A673 (cell line): ENCODE results near the gene CFAP161. TPM values are rescaled to one million over a fixed set of nuclear protein-coding genes. Genes with fewer than 3 reads are reported as not detected.
A peak's percentile ranks its signal among the peaks of the same experiment; 100 is the strongest.

Source experiments
- BruUV-seq: library from RNA; stranded (reverse); fragments of 400-500 nt; replicated peaks from 2 replicates; lab custom pipeline; 2021; lab: Mats Ljungman, UMichigan
- CTCF ChIA-PET: fragments of 300-600 bp; sonication (Branson Sonifier 250); formaldehyde crosslinking; loops from one replicate; lab custom pipeline; 2022; ENCODE audit warnings: antibody characterized with exemption; lab: Charles Lee
- POLR2A ChIA-PET: fragments of 300-600 bp; sonication (Branson Sonifier 250); formaldehyde crosslinking; loops from one replicate; lab custom pipeline; 2022; ENCODE audit warnings: antibody characterized with exemption; ENCODE audit not compliant: low non-redundant PET; lab: Charles Lee
- DNase-seq: peaks from one replicate; pipeline ENCODE4 v3.0.0-alpha.2; 2015; ENCODE audit warnings: low spot score
- H3K27ac ChIP-seq: fragments of 200-600 bp; sonication (generic); 2 replicates; pipeline ENCODE4 v1.5.1; 2016; ENCODE audit warnings: mixed run types, low read depth, mild to moderate bottlenecking, mixed read lengths, antibody characterized with exemption, low read length; ENCODE audit not compliant: poor library complexity, severe bottlenecking
- H3K27me3 ChIP-seq: fragments of 200-600 bp; sonication (generic); replicated peaks from 2 replicates; pipeline ENCODE4 v1.6.1; 2017; ENCODE audit warnings: mixed run types, low read depth, mild to moderate bottlenecking, mixed read lengths, antibody characterized with exemption, low read length; ENCODE audit not compliant: insufficient read depth, poor library complexity
- H3K36me3 ChIP-seq: fragments of 200-600 bp; sonication (generic); 2 replicates; pipeline ENCODE4 v1.6.1; 2016; ENCODE audit warnings: mixed run types, mild to moderate bottlenecking, mixed read lengths, antibody characterized with exemption, low read length; ENCODE audit not compliant: insufficient read depth, poor library complexity, severe bottlenecking
- H3K4me1 ChIP-seq: fragments of 200-600 bp; sonication (generic); 2 replicates; pipeline ENCODE4 v1.6.1; 2017; ENCODE audit warnings: mixed run types, mild to moderate bottlenecking, mixed read lengths, antibody characterized with exemption, low read length; ENCODE audit not compliant: insufficient read depth, poor library complexity, severe bottlenecking
- H3K4me3 ChIP-seq: fragments of 200-600 bp; sonication (generic); 2 replicates; pipeline ENCODE4 v1.5.1; 2016; ENCODE audit warnings: low read depth, mixed run types, mild to moderate bottlenecking, mixed read lengths, low read length; ENCODE audit not compliant: poor library complexity, severe bottlenecking
- H3K9me3 ChIP-seq: fragments of 200-600 bp; sonication (generic); 2 replicates; pipeline ENCODE4 v1.6.1; 2016; ENCODE audit warnings: mixed run types, low read depth, mild to moderate bottlenecking, mixed read lengths, antibody characterized with exemption, low read length; ENCODE audit not compliant: poor library complexity, severe bottlenecking
- CTCF ChIP-seq: fragments of 300-800, 200-600 bp; sonication (generic); conservative IDR thresholded peaks from 2 replicates; pipeline ENCODE4 v1.5.1; 2017; ENCODE audit warnings: low read depth, mild to moderate bottlenecking, antibody characterized with exemption, low read length, moderate library complexity, mixed read lengths
- EZH2 ChIP-seq: fragments of 200-600 bp; sonication (generic); IDR thresholded peaks from 2 replicates; pipeline ENCODE4 v1.6.1; 2017; ENCODE audit warnings: borderline replicate concordance, low read depth, mild to moderate bottlenecking, mixed read lengths, antibody characterized with exemption, low read length; ENCODE audit not compliant: poor library complexity, severe bottlenecking
- intact Hi-C: fragments of 100-400 bp; cut with micrococcal nuclease; formaldehyde crosslinking; loops from one replicate; pipeline ENCODE4 v1.10.0; 2022; ENCODE audit not compliant: unreplicated experiment
- total RNA-seq: library from RNA; stranded (reverse); gene quantifications from 2 replicates; pipeline ENCODE4 v1.2.3, GENCODE V29; 2021

CFAP161 gene
- total RNA-seq, 1 experiment from 2014 or later, result 2.8 TPM

DNA sequence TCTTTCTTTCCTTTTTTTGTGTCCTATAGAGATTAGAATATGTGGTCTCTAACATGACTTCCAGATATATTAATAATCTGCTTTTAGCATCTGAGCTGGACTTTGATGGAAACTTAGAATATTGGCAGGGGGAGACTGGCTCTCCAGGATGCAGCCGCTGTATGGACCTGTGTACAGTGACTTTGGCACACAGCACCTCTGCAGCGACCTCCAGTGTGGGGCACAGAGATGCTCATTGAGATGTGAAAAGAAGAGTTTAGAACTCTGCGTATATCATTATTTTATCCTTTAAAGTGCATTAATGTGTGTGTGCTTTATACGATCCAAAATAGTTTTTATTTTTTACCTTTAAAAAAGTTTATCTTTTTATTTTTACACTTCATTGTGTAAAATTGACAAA is 18.3 kb downstream of the CFAP161 start:
- DNase-seq, result no peak
- no peak overlapping the region for H3K4me3 ChIP-seq
- no peaks in the 10 kb centered on the region for H3K4me1 ChIP-seq
- no peaks in the 10 kb centered on the region for H3K36me3 ChIP-seq
- TF ChIP-seq EZH2, result no peak
- TF ChIP-seq CTCF, result no peak
- no peak overlapping the region for H3K27ac ChIP-seq
- no TSS peak for BruUV-seq
- CTCF ChIA-PET, result no interaction called here
- POLR2A ChIA-PET, result no interaction called here
- intact Hi-C loops, result no loop called here
- no peaks in the 10 kb centered on the region for H3K27me3 ChIP-seq
- H3K9me3 ChIP-seq, result no peaks in the 10 kb centered on the region

DNA sequence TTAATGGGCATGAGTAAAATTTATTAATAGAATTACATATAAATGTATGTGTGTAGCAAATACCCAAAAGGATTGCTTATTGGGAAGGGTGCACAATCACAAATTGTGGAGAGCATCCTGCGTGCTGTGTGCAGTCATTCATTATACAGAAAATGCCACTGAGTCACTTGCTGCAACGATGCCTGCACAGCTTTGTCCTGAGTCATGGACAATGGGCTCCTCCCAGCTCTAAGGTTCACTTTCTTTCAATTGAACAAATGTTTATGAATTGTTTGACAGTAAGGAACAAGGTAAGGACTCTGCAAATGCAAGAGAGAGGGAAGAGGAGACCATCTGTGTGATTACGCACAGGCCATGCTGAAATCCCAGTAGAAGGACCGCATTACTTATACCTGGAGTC is 18.7 kb downstream of the CFAP161 start:
- no peaks in the 10 kb centered on the region for H3K36me3 ChIP-seq
- no TSS peak for BruUV-seq
- H3K4me1 ChIP-seq, result no peaks in the 10 kb centered on the region
- TF ChIP-seq CTCF (no peak), EZH2 (no peak)
- intact Hi-C loops, result no loop called here
- no peak overlapping the region for H3K4me3 ChIP-seq
- H3K9me3 ChIP-seq, result no peaks in the 10 kb centered on the region
- POLR2A ChIA-PET, result no interaction called here
- no peak overlapping the region for H3K27ac ChIP-seq
- no peak for DNase-seq
- no peaks in the 10 kb centered on the region for H3K27me3 ChIP-seq
- CTCF ChIA-PET, result no interaction called here

DNA sequence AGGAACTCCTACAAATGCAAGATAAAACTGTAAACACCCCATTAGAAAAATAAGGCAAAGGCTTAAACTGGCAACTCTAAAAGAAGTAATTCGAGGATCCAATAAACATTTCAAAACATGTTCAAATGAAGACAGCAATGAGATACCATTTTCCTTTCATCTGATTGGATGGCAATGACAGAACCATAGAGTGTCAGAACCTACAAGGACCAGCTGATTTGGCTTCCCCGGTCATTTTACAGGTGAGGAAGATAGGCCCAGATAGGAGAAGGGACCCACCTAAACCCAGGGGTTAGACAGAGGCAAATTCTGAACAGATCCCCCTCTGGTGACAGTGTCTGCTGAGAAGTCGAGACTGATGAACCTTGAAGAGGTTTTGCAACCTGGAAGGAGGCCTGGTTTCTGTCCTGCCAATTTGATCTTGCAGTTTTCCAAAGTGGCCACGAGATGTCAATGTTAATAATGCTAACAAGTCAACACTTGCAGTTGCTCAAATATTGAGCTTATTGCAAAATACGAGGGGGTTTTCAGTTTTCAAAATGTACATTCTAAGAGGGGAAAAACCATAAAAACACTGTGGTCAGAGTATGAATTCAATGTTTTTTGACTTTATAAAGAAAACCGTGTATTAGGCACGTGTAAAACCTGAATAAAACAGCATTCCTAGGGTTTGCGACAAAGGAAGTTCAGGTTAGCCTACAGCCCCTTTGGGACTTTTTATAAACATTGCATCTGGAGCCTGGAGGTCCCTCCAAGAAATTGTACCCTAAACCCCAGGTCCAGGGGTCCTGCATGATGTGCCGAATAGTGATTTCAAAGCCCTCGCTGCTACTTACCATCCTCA is 21.5 kb downstream of the CFAP161 start:
- intact Hi-C loops, result loop anchor here (1.0 to 2.0 kb wide), 2 partner anchors 101 to 111 kb away; no protein-coding TSS in a partner anchor
- no TSS peak for BruUV-seq
- TF ChIP-seq CTCF, result peak; percentile 64
- TF ChIP-seq EZH2, result no peak
- ChIA-PET POLR2A (no interaction called here), CTCF (interaction anchor here (0.6 to 3.1 kb wide), 3 partner anchors 9 to 163 kb away, joined by 3 to 75 read pairs (median 5); no protein-coding TSS in a partner anchor)
- Histone ChIP-seq H3K4me1 (no peaks in the 10 kb centered on the region), H3K4me3 (no peak overlapping the region), H3K27ac (no peak overlapping the region), H3K9me3 (no peaks in the 10 kb centered on the region), H3K27me3 (no peaks in the 10 kb centered on the region), H3K36me3 (no peaks in the 10 kb centered on the region)
- peak; percentile 48 for DNase-seq
